ENCODE measurements around the gene CHRDL2. TPM values are rescaled to one million over a fixed set of nuclear protein-coding genes. Genes with fewer than 3 reads are reported as not detected.

The CHRDL2 gene
- total RNA-seq, 1 experiment from 2014 or later = 0.39 TPM

- Histone ChIP-seq H3K27ac (ENCODE audit: insufficient read length, low read depth, low read length) (no peak overlapping the region), H3K4ac (ENCODE audit: low read depth, low read length) (no peak overlapping the region), H2AK5ac (ENCODE audit: insufficient read length, low read length) (no peak overlapping the region), H4K5ac (ENCODE audit: insufficient read length, low read depth, low read length) (no peak overlapping the region), H2BK120ac (ENCODE audit: low read depth, low read length, poor library complexity, severe bottlenecking) (no peak overlapping the region), H3K4me2 (ENCODE audit: insufficient read depth, insufficient read length, low read length) (no peak overlapping the region), H3K9me3 (ENCODE audit: control insufficient read depth, low read depth, low read length) (no peaks in the 10 kb centered on the region), H3K4me1 (ENCODE audit: insufficient read depth, low read length) (peaks cover 6% of the 10 kb centered on the region; the same call in 1 of the 2 replicates), H2BK12ac (ENCODE audit: insufficient read length, low read depth, low read length) (no peak overlapping the region), H2BK5ac (ENCODE audit: insufficient read length, low read length) (no peak overlapping the region), H4K91ac (ENCODE audit: insufficient read length, low read depth, low read length) (no peak overlapping the region), H2BK20ac (ENCODE audit: low read depth, low read length, poor library complexity, severe bottlenecking) (no peak overlapping the region), H3K56ac (ENCODE audit: insufficient read length, low read depth, low read length) (no peak overlapping the region), H4K8ac (replicated peaks; ENCODE audit: insufficient read length, low read depth, low read length) (no peak overlapping the region), H2BK15ac (ENCODE audit: low read depth, low read length) (no peak overlapping the region), H3K23ac (ENCODE audit: insufficient read length, low read depth, low read length) (no peak overlapping the region), H3K18ac (ENCODE audit: insufficient read length, low read depth, low read length) (no peak overlapping the region), H4K20me1 (ENCODE audit: control insufficient read depth, insufficient read depth, insufficient read length) (no peaks in the 10 kb centered on the region), H3K23me2 (ENCODE audit: insufficient read length, low read depth, low read length, poor library complexity, severe bottlenecking) (no peaks in the 10 kb centered on the region), H3K14ac (ENCODE audit: insufficient read depth, low read length) (no peak overlapping the region), H3K79me2 (ENCODE audit: insufficient read depth, low read length) (no peaks in the 10 kb centered on the region), H2AFZ (ENCODE audit: low read length) (no peak overlapping the region), H3K9ac (ENCODE audit: extremely low read depth, insufficient read length, low read length) (no peak overlapping the region), H3K79me1 (ENCODE audit: insufficient read depth, low read depth, low read length, poor library complexity, severe bottlenecking) (no peaks in the 10 kb centered on the region), H3K27me3 (ENCODE audit: insufficient read depth, low read length) (no peaks in the 10 kb centered on the region), H3T11ph (ENCODE audit: low read length) (no peak overlapping the region)
- H3K9me3 Mint-ChIP-seq = no peaks in the 10 kb centered on the region
- TF ChIP-seq CTCF (conservative IDR thresholded peaks at IDR 0.05) = no peak
- H3K4me3 Mint-ChIP-seq = no peak overlapping the region
- H3K4me1 Mint-ChIP-seq = peaks cover 12 to 21% of the 10 kb centered on the region in 2 experiments
- peaks cover 3% of the 10 kb centered on the region for H3K27me3 Mint-ChIP-seq (ENCODE audit: low read depth)
- H3K36me3 Mint-ChIP-seq (ENCODE audit: insufficient read depth in 1 of 3, low read depth in 3 of 3) = no peaks in the 10 kb centered on the region; a peak in 1 of 7 replicates
- no peak for DNase-seq
- H3K27ac Mint-ChIP-seq = peak overlapping the region in 1 of 3 experiments; percentile 84; a peak in 1 of 7 replicates
- no CpG with 5 or more reads among the region's 9 CpGs for WGBS (ENCODE audit: extremely low coverage, insufficient read length, low lambda C conversion rate)
These were observed 31.4 kb downstream of the CHRDL2 start for GRCh38 chr11:74699615-74700396.
